GM19372 (cell line): ENCODE data around the gene ANKRD1.
A peak's percentile ranks its signal among the peaks of the same experiment; 100 is the strongest.
"Not testable (repeated sequence)": the region's sequence is repeated elsewhere in the genome, so short reads cannot be mapped to it uniquely, and the experiment has no call there.

Source experiments
- ATAC-seq: cut with Tn5 transposase; IDR thresholded peaks from one replicate; pipeline ENCODE4 v1.9.1; 2021; ENCODE audit warnings: mild to moderate bottlenecking, low read depth, moderate library complexity; ENCODE audit not compliant: unreplicated experiment

Gene ANKRD1

DNA sequence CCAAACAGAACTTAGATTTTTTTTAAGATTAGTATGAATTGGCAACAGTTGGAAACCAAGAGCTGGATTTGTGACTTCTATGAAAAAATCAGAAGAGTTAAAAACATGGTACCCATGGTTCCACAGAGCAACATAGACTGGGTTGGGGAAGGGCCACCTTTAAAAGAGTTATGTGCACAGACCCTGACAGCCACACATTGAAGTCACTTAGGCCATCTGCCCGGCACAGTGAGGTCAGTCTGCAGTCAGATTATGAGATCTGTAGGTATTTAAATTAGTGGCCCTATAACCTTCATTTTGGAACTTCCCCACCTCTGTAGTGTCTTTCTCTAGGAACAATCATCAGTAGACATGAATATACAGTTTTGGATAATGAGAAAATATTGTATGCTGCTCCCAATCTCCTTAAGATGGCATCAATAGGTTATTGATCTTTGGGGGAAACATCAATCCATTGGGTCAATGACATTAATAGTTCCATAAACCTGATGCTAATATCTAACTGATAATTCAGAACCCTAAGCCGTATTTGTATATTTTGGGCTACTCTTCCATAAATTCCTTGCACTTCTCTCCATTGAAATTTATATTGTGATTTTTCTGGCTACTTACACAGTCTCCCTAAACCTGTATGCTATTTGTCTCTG lies 7.0 kb downstream of the ANKRD1 start:
- no peak for ATAC-seq

DNA sequence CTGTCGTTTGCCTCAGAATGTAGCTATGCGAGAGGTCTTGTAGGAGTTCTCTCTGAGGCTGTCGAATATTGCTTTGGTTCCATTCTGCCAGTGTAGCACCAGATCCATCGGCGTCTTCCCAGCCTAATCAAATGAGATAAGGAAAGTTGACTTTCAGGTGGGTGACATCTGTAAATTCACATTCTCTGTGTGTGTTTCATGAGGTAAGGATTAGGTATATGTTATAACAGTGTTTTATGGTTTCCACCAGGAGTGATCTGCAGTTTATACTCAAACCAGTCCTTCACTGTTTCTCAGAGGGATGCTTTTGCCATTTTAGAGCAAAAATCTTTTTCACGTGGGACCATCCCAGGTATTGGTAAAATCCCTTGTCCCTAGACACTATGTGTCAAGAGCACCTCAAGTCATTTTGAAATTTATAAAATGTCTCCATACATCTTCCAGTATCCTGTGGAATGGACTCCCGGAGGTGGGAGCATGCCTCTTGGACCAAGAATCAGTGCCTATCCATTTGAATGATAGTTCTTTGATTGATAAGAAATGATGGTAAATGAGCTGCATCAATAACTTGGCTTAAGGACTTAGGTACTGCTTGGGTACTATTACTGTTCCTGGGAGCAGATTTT lies 7.9 kb downstream of the ANKRD1 start:
- no peak for ATAC-seq

DNA sequence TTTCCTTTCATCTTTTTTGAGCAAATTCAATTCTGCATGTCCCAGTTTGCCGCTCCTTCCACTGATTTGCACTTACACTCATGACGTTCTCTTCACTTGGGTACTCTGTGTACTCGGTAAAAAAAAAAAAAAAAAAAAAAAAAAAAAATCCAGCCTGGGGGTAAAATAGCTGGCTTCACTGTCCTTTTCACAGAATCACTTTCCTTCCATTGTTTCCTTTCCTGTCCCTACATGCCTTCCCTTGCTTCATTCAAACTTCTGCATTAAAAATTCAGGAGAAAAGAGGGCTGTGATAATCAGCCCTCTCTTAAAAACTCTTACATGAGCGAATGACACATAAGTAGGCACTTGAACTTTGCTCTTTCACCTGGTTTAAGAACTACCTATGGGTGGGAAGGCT lies 8.7 kb downstream of the ANKRD1 start:
- ATAC-seq: no peak

DNA sequence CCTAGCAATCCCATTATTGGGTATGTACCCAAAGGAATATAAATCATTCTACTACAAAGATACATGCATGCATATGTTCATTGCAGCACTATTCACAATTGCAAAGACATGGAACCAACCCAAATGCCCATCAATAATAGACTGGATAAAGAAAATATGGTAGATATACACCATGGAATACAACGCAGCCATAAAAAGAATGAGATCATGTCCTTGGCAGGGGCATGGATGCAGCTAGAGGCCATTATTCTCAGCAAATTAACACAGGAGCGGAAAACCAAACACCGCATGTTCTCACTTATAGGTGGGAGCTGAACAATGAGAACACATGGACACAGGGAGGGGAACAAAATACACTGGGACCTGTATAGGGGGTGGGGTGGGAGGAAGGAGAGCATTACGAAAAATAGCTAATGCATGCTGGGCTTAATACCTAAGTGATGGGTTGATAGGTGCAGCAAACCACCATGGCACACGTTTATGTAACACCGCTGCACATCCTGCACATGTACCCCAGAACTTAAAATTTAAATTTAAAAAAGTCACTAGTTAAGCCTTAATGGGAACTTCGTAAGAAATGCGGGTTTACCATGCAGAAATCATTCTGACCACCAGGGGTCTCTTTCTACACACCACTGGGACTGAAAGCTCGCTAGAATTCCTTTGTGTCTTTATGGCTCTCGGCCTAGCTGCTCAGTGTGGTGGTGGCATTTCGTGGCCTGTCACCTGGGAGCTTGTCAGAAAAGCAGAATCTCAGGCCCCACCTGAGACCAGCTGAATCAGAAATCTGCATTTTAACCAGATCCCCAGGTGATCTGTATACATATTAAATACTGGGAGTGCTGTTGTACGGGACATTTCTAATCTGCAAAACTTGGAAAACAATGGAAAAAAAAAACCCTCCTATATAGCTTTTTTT lies 9.5 kb downstream of the ANKRD1 start:
- ATAC-seq: peak; percentile 77

DNA sequence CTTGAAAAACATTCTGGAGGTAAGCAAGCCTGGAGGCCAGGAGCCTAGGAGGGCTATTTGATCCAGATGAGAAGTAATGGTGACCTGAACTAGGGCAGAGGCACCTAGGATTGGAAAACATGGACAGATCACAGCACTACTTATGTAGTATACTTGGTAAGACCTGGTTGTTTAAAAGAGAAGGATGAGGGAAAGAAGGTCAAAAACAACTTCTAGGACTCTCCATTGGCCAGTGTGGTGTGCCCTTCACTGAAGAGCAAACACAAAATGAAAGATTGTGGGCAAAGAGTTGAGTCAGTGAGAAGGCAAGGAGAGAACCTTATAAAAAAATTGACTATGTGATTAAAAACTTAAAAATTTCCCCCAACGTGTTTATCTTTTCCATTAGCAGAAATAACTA lies 14.3 kb downstream of the ANKRD1 start:
- ATAC-seq: no peak

DNA sequence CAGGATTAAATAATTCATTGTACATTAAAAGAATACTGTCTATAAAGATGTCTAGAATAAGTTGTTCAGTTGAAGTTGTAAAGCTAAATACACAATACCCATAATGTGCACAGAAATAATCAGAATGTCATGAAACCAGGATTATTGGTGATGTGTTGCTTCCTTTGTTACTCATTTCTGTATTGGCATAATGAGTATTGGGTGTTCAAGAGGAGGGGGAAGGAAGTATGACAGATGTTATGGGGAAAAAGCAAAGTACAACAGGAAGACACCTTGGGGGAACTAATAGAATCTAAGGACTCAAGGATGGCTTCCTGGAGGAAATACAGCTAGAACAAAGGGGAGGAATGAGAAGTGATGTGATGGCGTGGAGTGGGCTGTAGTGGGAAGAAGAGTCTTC lies 15.0 kb downstream of the ANKRD1 start:
- no peak for ATAC-seq

DNA sequence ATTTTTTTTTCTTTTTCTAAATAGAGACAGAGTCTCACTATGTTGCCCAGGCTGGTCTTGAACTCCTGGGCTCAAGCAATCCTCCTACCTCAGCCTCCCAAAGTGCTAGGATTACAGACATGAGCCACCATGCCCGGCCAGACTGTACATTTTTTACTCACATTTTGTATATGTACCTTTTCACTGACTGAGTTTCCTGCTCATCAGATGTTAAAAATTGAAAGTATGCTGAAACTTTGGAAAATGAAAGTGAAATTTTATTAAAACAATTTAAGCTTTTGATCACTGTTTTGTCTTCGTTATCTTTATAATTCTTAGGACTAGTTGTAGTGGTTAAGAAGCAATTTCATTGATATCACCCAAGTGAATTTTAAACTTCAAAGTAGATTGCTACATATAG lies 24.0 kb downstream of the ANKRD1 start:
- ATAC-seq: not testable (repeated sequence)

DNA sequence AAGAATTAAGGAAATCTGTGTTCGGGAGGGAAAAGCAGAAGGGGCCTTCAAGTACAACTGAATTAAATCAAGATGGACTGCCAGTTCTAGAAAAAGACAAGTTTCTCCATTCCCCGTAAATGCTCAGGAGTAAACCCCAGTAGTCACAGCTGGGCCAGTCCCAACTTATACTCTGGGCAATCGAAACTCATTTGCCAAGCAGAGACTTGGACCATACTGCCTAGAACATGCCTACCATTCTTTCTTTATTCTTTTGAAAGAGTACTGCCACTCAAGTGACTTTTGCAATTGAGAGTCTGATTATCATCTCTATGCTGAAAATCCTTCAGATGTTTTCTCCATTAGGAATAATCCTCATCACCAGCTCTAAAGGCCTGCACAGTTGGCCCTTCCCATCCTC lies 27.7 kb downstream of the ANKRD1 start:
- no peak for ATAC-seq

DNA sequence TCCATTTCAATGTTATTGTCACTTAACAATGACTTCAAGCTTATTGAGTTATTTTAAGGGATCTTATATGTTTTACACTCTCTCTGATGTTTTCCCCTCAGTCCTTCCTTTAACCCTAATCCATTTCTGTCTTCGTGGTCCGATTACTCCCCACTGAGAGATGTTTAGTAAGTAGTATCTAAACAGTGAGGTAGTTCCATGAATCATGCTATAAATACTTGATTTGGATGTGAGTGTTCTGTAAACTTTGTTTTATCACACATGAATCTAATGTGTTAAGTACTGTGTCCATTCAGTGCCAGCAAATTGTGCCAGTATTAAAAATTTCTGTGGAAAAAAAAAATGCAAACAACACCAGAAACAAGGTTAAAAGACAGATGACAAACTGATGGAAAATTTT lies 30.5 kb downstream of the ANKRD1 start:
- no peak for ATAC-seq

DNA sequence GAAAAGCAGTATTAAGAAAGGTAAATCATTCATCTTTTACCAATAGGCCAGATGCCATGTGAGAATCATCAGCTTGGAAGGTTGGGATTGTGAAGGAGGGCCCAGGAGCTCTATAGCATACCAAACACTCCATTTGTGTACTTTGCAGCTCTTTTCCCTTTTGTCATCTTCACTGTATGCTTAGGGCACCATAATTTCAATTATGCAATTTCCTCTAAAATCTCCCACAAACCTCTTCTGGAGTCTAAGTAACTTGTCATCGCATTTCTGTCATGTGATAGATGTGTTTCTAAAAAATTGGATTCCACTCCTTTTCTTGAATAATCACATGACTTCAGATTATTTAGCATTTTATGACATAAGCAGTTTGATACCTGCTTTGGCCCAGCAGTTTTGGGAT lies 31.3 kb downstream of the ANKRD1 start:
- no peak for ATAC-seq

DNA sequence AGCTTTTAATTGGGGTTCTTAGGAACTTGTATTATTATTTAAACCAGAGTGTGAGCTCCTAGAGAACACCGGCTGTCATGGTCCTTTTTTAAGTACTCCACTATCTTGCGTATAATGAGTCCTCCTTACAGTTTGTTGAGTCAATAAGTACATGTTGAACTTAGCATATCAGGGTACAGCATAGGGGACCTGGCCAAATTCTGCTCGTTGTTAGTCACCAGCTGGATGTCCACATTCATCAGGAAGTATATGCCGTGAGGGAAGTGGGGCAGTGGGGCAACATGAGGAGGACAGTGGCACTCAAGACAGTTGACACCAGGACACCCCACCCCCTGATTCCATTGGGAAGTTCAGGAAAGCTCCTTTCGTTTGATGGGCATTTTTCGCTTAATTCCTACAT lies 32.5 kb downstream of the ANKRD1 start:
- ATAC-seq: no peak

DNA sequence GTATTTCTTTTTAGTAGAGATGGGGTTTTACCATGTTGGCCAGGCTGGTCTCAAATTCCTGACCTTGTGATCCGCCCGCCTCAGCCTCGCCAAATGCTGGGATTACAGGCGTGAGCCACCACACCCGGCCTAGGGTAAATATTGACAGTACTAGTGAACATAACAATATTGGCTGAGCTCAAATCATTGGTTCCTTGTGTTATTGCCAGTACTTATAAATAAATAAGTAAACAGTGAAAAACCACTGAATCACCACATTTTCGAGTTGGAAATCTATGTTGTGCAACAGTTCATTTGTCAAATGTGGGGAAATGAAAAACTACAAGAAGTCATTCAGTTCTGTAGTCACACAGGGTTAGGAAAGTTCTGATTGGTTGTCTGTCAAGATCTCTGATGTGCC lies 33.3 kb downstream of the ANKRD1 start:
- ATAC-seq: no peak

DNA sequence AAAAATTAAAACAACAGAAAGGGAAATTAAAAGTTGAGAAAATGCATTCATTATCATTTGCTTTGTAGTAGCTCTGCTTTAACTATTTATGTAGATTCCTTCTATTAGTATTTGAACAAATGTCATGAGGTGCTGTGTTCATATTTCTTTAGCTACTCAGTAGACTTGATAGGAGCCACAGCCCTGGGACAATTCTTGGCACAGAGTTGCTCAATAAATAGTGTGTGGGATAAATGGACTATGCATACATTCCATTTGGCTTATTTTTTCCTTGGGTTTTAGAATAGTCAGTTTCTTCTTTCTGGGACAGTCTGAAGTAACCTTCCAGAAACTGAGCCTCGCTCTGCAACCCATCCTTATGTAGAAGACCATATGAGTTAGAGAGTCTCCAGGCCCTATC lies 35.7 kb downstream of the ANKRD1 start:
- ATAC-seq: no peak

DNA sequence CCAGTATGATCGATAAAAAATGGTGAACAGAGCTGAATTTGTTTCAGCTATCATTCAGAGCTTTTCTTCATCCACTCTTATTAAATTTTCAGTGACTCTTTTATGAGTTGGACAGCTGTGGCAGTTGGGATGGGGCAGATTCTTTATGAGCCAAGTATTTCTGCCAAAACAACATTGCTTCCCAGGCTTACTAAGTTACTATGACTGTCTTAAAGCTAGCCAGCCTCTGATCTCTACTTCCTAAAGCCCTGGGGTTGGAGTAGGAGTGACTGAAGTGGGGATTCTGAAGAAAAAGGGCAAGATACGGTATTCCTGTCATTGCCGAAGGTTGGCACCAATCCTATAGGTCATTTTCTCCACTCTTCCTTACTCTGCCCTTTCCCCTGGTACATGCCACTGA lies 36.5 kb downstream of the ANKRD1 start:
- ATAC-seq: no peak

DNA sequence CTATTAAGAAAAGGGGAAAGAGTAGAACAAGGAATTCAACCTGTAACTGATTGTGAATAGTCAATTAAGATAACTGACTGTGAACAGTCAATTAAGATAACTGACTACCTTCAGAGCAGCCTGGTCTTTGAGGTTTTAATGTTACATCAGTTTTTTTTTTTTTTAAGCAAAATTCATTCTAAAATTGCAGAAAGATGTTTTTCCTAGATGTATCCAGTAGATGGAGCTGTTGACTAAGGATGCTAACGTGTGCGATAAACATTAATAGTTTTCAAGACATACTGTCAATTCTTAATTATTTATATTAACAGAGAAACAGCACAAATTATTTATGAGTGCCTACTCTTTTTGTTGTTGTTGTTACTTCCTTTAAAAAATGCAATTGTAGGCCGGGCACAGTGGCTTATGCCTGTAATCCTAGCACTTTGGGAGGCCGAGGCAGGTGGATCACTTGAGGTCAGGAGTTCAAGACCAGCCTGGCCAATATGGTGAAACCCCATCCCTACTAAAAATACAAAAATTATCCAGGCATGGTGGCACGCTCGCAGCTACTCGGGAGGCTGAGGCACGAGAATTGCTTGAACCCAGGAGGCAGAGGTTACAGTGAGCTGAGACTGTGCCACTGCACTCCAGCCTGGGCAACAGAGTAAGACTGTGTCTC lies 40.7 kb downstream of the ANKRD1 start:
- ATAC-seq: not testable (repeated sequence)

DNA sequence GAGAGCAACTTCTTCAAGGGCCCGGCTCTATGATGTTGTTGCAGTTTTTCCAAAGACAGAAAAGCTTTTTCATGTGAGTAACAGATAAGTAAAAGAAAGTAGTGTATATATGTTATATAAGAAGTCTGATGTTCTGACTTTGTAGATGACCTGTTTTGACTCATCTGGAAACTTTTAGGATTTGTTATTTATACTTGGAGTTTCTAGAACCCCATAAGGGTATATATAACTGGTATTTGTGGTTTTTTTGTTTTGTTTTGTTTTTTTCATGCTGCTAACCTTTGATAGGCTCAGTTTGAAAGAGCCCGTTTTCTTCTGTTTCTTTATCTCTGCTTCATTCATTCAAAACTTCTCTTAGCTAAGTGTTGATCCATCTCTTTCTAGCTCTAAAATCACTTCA lies 41.8 kb downstream of the ANKRD1 start:
- ATAC-seq: no peak

DNA sequence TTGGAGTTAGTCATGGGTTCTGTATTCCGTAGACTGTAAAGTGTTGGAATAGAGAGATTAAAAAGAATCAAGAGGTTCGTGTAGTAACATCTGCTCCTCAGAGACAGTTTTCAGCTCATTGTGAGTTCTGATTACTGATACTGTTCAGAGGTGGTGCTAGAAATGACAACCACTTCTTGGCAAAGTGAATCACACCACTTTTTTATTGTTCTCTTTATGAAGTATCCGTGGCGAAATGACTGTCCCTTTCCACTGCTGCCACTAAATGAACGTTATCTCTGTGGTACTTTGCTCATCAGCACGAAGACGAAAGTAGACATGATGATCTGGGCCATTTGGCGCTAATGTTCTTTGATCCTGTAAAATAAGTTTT lies 48.3 kb downstream of the ANKRD1 start:
- no peak for ATAC-seq

DNA sequence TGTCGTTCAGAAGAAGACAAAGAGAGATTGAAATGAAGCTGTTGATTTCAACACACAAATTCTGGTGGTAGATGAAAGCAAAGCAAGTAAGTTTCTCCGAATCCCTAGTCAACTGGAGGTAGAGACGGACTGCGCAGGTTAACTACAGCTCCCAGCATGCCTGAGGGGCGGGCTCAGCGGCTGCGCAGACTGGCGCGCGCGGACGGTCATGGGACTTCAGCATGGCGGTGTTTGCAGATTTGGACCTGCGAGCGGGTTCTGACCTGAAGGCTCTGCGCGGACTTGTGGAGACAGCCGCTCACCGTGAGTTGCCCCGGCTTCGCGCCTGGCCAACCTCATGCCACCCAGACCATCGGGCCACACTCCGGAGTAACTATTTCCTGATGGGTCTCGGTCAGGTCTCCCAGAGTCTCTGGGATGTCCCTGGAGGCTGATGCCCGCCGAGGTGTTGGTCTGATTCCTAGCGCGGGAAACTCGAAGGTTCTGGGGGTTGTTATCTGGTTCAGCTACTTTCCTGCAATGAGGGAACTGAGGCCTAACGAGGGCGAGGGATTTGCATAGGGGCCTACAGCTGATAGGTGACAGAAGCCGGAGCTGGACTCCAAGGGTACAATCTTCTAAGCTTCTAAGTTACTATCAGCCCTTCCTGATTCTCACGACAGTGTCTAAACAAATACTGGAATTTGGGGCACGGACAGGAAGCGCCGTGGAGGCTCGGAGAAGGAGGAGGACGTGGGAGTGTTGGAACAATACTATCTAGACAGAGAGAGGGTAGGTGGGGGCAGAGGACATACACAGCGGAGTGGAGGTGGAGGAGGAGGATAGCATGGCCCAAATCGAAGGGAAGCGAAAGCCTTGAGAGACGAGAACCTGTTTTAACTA lies 48.9 kb downstream of the ANKRD1 start, which contains the start of gene RPP30:
TSS of gene RPP30 (plus strand) at position 209 of the 882 bp plus-strand sequence. CDS start at position 222, 13 bp downstream.
- peak; percentile 97 for ATAC-seq

DNA sequence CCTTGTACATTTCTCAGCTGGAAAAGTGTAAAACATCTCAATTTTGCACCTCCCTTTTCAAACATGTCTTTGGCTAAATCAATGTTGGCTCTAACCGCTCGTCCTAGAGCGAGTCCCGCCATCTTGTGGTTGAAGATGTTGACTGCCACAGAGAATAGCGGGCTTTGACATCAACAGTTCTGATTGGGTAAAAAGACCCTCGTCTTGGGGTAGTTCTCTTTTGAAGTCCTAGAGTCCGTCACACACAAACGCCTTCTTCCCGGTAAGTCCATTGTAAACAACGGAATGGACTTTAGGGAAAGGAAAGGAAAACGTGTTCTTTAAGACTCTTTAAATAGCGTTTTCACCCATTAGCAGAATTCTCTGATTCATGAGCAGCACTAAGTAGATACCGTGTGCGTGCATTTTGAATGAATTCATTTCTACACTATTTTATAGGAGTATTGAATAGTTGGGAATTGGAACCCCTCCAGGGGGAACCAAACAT lies 49.6 kb downstream of the ANKRD1 start:
- peak; percentile 59 for ATAC-seq
